Upper lobe of right lung (tissue), 1 donor: Measurements from ENCODE around the gene CTDP1. TPM values are rescaled to one million over a fixed set of nuclear protein-coding genes. Genes with fewer than 3 reads are reported as not detected.

Experiments
- ATAC-seq: fragments of 200-7000 bp; cut with Tn5 transposase; one replicate; pipeline ENCODE4 v1.9.1; 2020; ENCODE audit warnings: mild to moderate bottlenecking, moderate library complexity
- DNase-seq: peaks from one replicate; pipeline ENCODE4 v3.0.0-alpha.2; 2020
- H3K27ac ChIP-seq: fragments of 200-600 bp; one replicate; pipeline ENCODE4 v1.8.0; 2022
- H3K27me3 ChIP-seq: fragments of 200-600 bp; one replicate; pipeline ENCODE4 v1.8.0; 2022; ENCODE audit warnings: mild to moderate bottlenecking
- H3K36me3 ChIP-seq: fragments of 200-600 bp; one replicate; pipeline ENCODE4 v1.8.0; 2022
- H3K4me1 ChIP-seq: fragments of 200-600 bp; one replicate; pipeline ENCODE4 v1.8.0; 2022
- H3K4me3 ChIP-seq: fragments of 200-600 bp; one replicate; pipeline ENCODE4 v1.8.0; 2022; ENCODE audit warnings: mild to moderate bottlenecking
- H3K9me3 ChIP-seq: fragments of 200-600 bp; one replicate; pipeline ENCODE4 v1.8.0; 2022
- CTCF ChIP-seq: fragments of 200-600 bp; IDR thresholded peaks from one replicate; pipeline ENCODE4 v1.8.0; 2022; ENCODE audit warnings: antibody characterized with exemption
- intact Hi-C: fragments of 100-400 bp; cut with DNase I; formaldehyde crosslinking; loops from one replicate; pipeline ENCODE4 v1.11.0; 2022
- total RNA-seq: library from RNA; stranded (reverse); fragmentation: NEBNext Ultra II Directional; extraction: Animal tissue kit (Norgen Biotek cat#: 25700); gene quantifications from one replicate; pipeline ENCODE4 v1.2.1, GENCODE V29; 2021
- donor health status: DM: no; HTN: yes; CAD: no; lungs with severe emphysema.

Gene CTDP1
- total RNA-seq, 1 donor from 2014 or later, result 23.0 TPM

GRCh38 chr18:79642626-79643025, 37.0 kb upstream of the CTDP1 start:
- Histone ChIP-seq H3K4me1 (peaks cover 8% of the 10 kb centered on the region), H3K27ac (no peak overlapping the region), H3K9me3 (no peaks in the 10 kb centered on the region), H3K27me3 (peaks cover 21% of the 10 kb centered on the region), H3K4me3 (no peak overlapping the region), H3K36me3 (no peaks in the 10 kb centered on the region)
- peak; percentile 66 for ATAC-seq
- intact Hi-C loops, result no loop called here
- TF ChIP-seq CTCF, result no peak
- DNase-seq, result no peak

GRCh38 chr18:79643054-79643984, 36.3 kb upstream of the CTDP1 start:
- Histone ChIP-seq H3K36me3 (no peaks in the 10 kb centered on the region), H3K4me3 (no peak overlapping the region), H3K27ac (no peak overlapping the region), H3K9me3 (no peaks in the 10 kb centered on the region), H3K27me3 (peaks cover 14% of the 10 kb centered on the region), H3K4me1 (peaks cover 8% of the 10 kb centered on the region)
- TF ChIP-seq CTCF, result no peak
- ATAC-seq, result peak; percentile 66
- intact Hi-C loops, result no loop called here
- DNase-seq, result peak; percentile 79

- H3K27me3 ChIP-seq, result peaks cover 6% of the 10 kb centered on the region
- H3K27ac ChIP-seq, result no peak overlapping the region
- no peak overlapping the region for H3K4me3 ChIP-seq
- no peaks in the 10 kb centered on the region for H3K36me3 ChIP-seq
- intact Hi-C loops, result loop anchor here (2.0 kb wide), 1 partner anchor 263 kb away; no protein-coding TSS in a partner anchor
- H3K4me1 ChIP-seq, result peaks cover 8% of the 10 kb centered on the region
- ATAC-seq, result peak; percentile 93
- DNase-seq, result peak; percentile 79
- no peaks in the 10 kb centered on the region for H3K9me3 ChIP-seq
- TF ChIP-seq CTCF, result peak; percentile 98
These were observed 35.5 kb upstream of the CTDP1 start for GRCh38 chr18:79644006-79644665.

- Histone ChIP-seq H3K4me1 (peaks cover 8% of the 10 kb centered on the region), H3K27me3 (peaks cover 6% of the 10 kb centered on the region), H3K4me3 (no peak overlapping the region), H3K36me3 (no peaks in the 10 kb centered on the region), H3K27ac (no peak overlapping the region), H3K9me3 (no peaks in the 10 kb centered on the region)
- TF ChIP-seq CTCF, result no peak
- ATAC-seq (no peak), DNase-seq (no peak)
- intact Hi-C loops, result loop anchor here (2.0 kb wide), 1 partner anchor 264 kb away; no protein-coding TSS in a partner anchor
These were observed 34.9 kb upstream of the CTDP1 start for GRCh38 chr18:79644666-79645057.

- TF ChIP-seq CTCF, result no peak
- intact Hi-C loops, result loop anchor here (2.0 kb wide), 1 partner anchor 265 kb away; no protein-coding TSS in a partner anchor
- Histone ChIP-seq H3K4me3 (no peak overlapping the region), H3K9me3 (no peaks in the 10 kb centered on the region), H3K4me1 (peaks cover 8% of the 10 kb centered on the region), H3K36me3 (no peaks in the 10 kb centered on the region), H3K27me3 (peaks cover 7% of the 10 kb centered on the region), H3K27ac (no peak overlapping the region)
- ATAC-seq, result no peak
- DNase-seq, result no peak
These were observed 34.2 kb upstream of the CTDP1 start for GRCh38 chr18:79645291-79645983.
